ENCODE measurements around the gene CLMN. TPM values are rescaled to one million over a fixed set of nuclear protein-coding genes. Genes with fewer than 3 reads are reported as not detected.
A peak's percentile ranks its signal among the peaks of the same experiment; 100 is the strongest.

The CLMN gene
- total and polyA plus RNA-seq, 8 donors = 17.4 to 78.1 (median 59.8) TPM

- no peak for TF ChIP-seq CTCF (IDR thresholded peaks at IDR 0.05)
- Histone ChIP-seq H3K9me3 (no peaks in the 10 kb centered on the region), H3K36me3 (no peaks in the 10 kb centered on the region), H3K4me3 (no peak overlapping the region), H3K27ac (peak overlapping the region in 3 of 4 donors; percentile 7 to 62 (median 49)), H3K27me3 (no peaks in the 10 kb centered on the region), H3K4me1 (peaks cover 16 to 40% (median 32%) of the 10 kb centered on the region in 3 donors)
- intact Hi-C loops (cut with DNase I) = no loop called here
- WGBS, 2 donors = 96 to 98% methylated on average over 6 of the region's 6 CpGs
- ATAC-seq (no peak), FAIRE-seq (no peak), DNase-seq (no peak)
Observed at GRCh38 chr14:95301527-95302187, 18.1 kb downstream of the CLMN start.

GRCh38 chr14:95300697-95301526 is 18.8 kb downstream of the CLMN start:
- Histone ChIP-seq H3K27ac (peak overlapping the region in 2 of 4 donors; percentile 49 to 62), H3K4me3 (no peak overlapping the region), H3K4me1 (peaks cover 16 to 40% (median 32%) of the 10 kb centered on the region in 3 donors), H3K9me3 (no peaks in the 10 kb centered on the region), H3K27me3 (no peaks in the 10 kb centered on the region), H3K36me3 (no peaks in the 10 kb centered on the region)
- FAIRE-seq (no peak), DNase-seq (no peak), ATAC-seq (peak in 3 of 4 donors; percentile 11 to 36 (median 36))
- intact Hi-C loops (cut with DNase I) = no loop called here
- no peak for TF ChIP-seq CTCF (IDR thresholded peaks at IDR 0.05)
- WGBS, 2 donors = 61 to 68% methylated on average over 8 of the region's 8 CpGs

- intact Hi-C loops (cut with DNase I) = no loop called here
- no peak for TF ChIP-seq CTCF (IDR thresholded peaks at IDR 0.05)
Observed at GRCh38 chr14:95300002-95300696, 19.6 kb downstream of the CLMN start.

GRCh38 chr14:95299271-95299670 is 20.4 kb downstream of the CLMN start:
- H3K9me3 ChIP-seq = no peaks in the 10 kb centered on the region
- H3K4me1 ChIP-seq = peaks cover 21 to 54% (median 35%) of the 10 kb centered on the region in 3 donors
- no peak for FAIRE-seq
- intact Hi-C loops (cut with DNase I) = no loop called here
- H3K4me3 ChIP-seq = no peak overlapping the region
- 88 to 89% methylated on average over 5 of the region's 5 CpGs for WGBS, 2 donors
- TF ChIP-seq CTCF (IDR thresholded peaks at IDR 0.05) = no peak
- ATAC-seq = no peak
- no peaks in the 10 kb centered on the region for H3K27me3 ChIP-seq
- no peaks in the 10 kb centered on the region for H3K36me3 ChIP-seq
- H3K27ac ChIP-seq = no peak overlapping the region
- DNase-seq = no peak

More at GRCh38 chr14:95300002-95300696, 19.6 kb downstream of the CLMN start:
- DNase-seq = no peak
- peak; percentile 34 to 56 (median 46) for ATAC-seq
- no peak for FAIRE-seq
- H3K4me1 ChIP-seq = peaks cover 20 to 45% (median 32%) of the 10 kb centered on the region in 3 donors
- H3K9me3 ChIP-seq = no peaks in the 10 kb centered on the region
- no peaks in the 10 kb centered on the region for H3K27me3 ChIP-seq
- no peak overlapping the region for H3K4me3 ChIP-seq
- H3K27ac ChIP-seq = peak overlapping the region in 2 of 4 donors; percentile 49 to 62
- 65% methylated on average over 12 of the region's 12 CpGs for WGBS, 2 donors
- no peaks in the 10 kb centered on the region for H3K36me3 ChIP-seq
